ENCODE results near the gene LRRC72.
"Not testable (repeated sequence)": the region's sequence is repeated elsewhere in the genome, so short reads cannot be mapped to it uniquely, and the experiment has no call there.

Gene LRRC72

DNA sequence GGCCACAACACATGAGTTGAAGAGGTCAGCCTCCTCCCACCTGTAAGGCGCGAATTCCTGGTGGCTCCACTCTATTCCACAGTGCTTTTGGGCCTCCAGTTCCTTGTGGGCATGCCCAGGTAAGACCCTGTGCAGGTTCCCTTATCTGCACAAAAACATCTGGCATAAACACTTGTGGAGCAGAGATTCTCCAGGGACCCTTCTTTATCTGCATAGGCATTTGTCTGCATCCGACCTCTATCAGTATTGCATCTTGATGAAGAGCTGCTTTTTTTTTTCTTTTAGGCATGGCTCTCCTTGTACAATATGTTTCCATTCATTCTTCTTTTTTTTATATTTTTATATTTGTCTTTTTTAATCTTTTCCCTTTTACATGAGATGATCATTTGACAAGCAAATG lies 60.5 kb downstream of the LRRC72 start:
- Histone ChIP-seq H3K4me1 (peaks cover 0 to 10% (median 6%) of the 10 kb centered on the region in 10 experiments; a peak in 11 of 20 replicates), H3K27ac (no peak overlapping the region), H3K4me2 (peak overlapping the region in 8 of 11 experiments; percentile 6 to 63 (median 52); a peak in 7 of 22 replicates), H3K9ac (no peak overlapping the region), H3K36me3 (no peaks in the 10 kb centered on the region), H3K9me3 (replicated peaks in 1 of 11) (peaks cover 0 to 12% (median 0%) of the 10 kb centered on the region in 11 experiments; a peak in 3 of 22 replicates), H4K20me1 (no peaks in the 10 kb centered on the region), H3K4me3 (no peak overlapping the region), H3K27me3 (peaks cover 0 to 3% (median 0%) of the 10 kb centered on the region in 11 experiments; a peak in 2 of 22 replicates)
- TF ChIP-seq Cebpa-rat (IDR thresholded peaks at IDR 0.05): no peak

DNA sequence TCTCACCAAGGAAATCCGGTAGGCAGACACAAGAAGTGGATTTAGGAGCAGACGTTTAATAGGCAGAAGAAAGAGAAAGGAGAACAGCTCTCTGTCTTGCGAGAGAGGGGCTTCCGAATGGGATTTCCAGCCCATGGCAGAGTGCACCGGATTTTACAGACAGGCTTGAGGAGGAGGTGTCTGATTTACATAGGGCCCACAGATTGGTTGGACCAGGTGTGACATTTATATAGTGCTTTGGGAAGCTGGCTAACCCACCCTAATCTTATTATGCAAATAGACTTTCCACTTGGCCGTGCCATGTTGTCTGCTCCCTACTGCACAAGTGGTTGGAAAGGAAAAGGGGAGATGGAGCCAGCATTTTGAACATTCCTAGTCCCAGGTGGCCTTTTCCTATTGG lies 61.2 kb downstream of the LRRC72 start:
- H3K4me1 ChIP-seq: peaks cover 0 to 10% (median 6%) of the 10 kb centered on the region in 10 experiments; a peak in 11 of 20 replicates
- no peak overlapping the region for H3K27ac ChIP-seq
- H3K36me3 ChIP-seq: no peaks in the 10 kb centered on the region
- H3K27me3 ChIP-seq: peaks cover 0 to 3% (median 0%) of the 10 kb centered on the region in 11 experiments; a peak in 2 of 22 replicates
- peaks cover 0 to 12% (median 0%) of the 10 kb centered on the region in 11 experiments; a peak in 3 of 22 replicates for H3K9me3 ChIP-seq (replicated peaks in 1 of 11)
- H3K4me3 ChIP-seq: no peak overlapping the region
- no peak overlapping the region for H3K4me2 ChIP-seq
- no peaks in the 10 kb centered on the region for H4K20me1 ChIP-seq
- no peak for TF ChIP-seq Cebpa-rat (IDR thresholded peaks at IDR 0.05)
- no peak overlapping the region for H3K9ac ChIP-seq

DNA sequence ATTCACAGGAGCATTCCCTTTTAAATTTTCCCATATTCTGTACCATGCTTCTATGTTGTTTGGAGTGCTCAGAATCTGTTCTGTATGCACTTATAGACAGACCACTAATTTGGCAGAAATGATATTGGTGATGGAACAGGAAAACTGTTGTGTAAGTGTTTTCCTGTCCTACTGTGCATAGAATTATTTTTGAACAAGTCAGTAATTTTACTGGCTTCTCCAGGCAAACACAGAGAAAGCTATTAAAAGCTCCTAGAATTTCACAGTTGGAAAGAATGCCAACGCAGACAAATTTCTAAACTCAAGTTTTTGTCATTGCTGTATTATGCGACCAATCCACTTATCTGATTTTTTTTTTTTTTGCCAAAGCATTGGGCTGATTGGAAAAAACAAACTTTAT lies 63.3 kb downstream of the LRRC72 start:
- no peak for TF ChIP-seq Cebpa-rat (IDR thresholded peaks at IDR 0.05)
- no peak overlapping the region for H3K9ac ChIP-seq
- peaks cover 0 to 12% (median 0%) of the 10 kb centered on the region in 11 experiments; a peak in 3 of 22 replicates for H3K9me3 ChIP-seq (replicated peaks in 1 of 11)
- no peak overlapping the region for H3K27ac ChIP-seq
- peaks cover 0 to 3% (median 0%) of the 10 kb centered on the region in 11 experiments; a peak in 2 of 22 replicates for H3K27me3 ChIP-seq
- no peaks in the 10 kb centered on the region for H3K36me3 ChIP-seq
- H3K4me2 ChIP-seq: peak overlapping the region in 6 of 11 experiments; percentile 5 to 36 (median 20); a peak in 7 of 22 replicates
- H3K4me1 ChIP-seq: peaks cover 0 to 10% (median 6%) of the 10 kb centered on the region in 10 experiments; a peak in 11 of 20 replicates
- no peaks in the 10 kb centered on the region for H4K20me1 ChIP-seq
- no peak overlapping the region for H3K4me3 ChIP-seq

DNA sequence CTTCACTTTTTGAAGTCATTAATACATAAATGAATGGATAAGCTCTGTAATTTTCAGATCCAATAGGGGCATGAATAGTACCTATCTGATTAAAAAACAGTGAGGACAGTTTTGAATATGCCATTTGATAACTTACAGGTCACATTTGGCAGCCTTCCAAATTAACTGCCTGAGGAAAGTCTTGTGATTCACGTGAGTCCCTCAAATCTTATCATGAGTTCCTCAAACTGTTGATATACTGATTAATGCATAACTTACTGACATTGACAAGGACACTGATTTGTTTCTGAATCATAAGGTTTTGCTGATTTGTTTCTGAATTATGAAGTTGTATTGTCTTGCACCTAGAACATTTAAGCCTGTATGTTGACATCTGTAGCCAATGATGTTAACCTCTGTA lies 63.8 kb downstream of the LRRC72 start:
- H4K20me1 ChIP-seq: no peaks in the 10 kb centered on the region
- H3K4me2 ChIP-seq: peak overlapping the region in 1 of 11 experiments; percentile 36; a peak in 2 of 22 replicates
- peaks cover 0 to 3% (median 0%) of the 10 kb centered on the region in 11 experiments; a peak in 2 of 22 replicates for H3K27me3 ChIP-seq
- TF ChIP-seq Cebpa-rat (IDR thresholded peaks at IDR 0.05): no peak
- H3K9ac ChIP-seq: no peak overlapping the region
- H3K9me3 ChIP-seq (replicated peaks in 1 of 11): peaks cover 0 to 11% (median 0%) of the 10 kb centered on the region in 11 experiments; a peak in 3 of 22 replicates
- no peak overlapping the region for H3K27ac ChIP-seq
- peaks cover 0 to 10% (median 6%) of the 10 kb centered on the region in 10 experiments; a peak in 11 of 20 replicates for H3K4me1 ChIP-seq
- no peak overlapping the region for H3K4me3 ChIP-seq
- no peaks in the 10 kb centered on the region for H3K36me3 ChIP-seq

DNA sequence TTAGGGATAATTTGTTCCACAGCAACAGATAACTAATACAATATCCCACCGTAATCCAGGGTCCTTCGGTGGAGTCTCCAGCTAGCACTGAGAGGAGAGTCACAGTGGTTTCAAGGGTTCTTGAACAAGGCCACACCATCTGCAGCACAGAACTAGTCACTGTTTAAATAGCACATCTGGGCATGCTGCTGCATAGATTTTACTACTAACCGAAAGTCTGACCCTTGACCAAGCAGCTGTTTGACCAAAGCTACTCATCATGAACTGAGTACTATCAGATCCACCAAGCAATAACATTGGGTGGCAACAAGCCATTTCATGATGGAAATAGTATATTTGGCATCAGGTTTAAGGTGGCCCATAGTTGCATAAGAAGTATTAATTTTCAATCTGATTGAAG lies 65.8 kb downstream of the LRRC72 start:
- no peaks in the 10 kb centered on the region for H3K9me3 ChIP-seq (replicated peaks in 1 of 11)
- H3K4me1 ChIP-seq: peaks cover 0 to 10% (median 5%) of the 10 kb centered on the region in 10 experiments; a peak in 9 of 20 replicates
- no peaks in the 10 kb centered on the region for H3K27me3 ChIP-seq
- H3K36me3 ChIP-seq: peaks cover 0 to 4% (median 0%) of the 10 kb centered on the region in 11 experiments; a peak in 2 of 22 replicates
- H4K20me1 ChIP-seq: no peaks in the 10 kb centered on the region
- H3K27ac ChIP-seq: no peak overlapping the region
- H3K9ac ChIP-seq: no peak overlapping the region
- H3K4me3 ChIP-seq: no peak overlapping the region
- H3K4me2 ChIP-seq: no peak overlapping the region
- no peak for TF ChIP-seq Cebpa-rat (IDR thresholded peaks at IDR 0.05)

DNA sequence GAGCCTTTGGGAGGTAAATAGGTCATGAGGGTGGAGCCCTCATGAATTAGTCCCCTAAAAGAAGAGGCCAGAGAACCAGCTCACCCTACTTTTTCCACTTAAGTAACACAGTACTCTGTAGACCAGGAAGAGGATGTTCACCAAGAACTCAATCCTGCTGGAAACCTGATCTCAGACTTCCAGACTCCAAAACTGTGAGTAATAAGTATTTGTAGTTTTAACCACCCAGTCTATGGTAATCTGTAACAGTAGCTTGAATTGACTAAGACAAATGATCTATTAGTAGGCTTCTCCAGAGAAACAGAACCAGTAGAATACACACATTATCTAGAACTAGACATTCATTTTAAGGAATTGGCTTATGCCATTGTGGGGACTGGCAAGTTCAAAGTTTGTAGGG lies 67.4 kb downstream of the LRRC72 start:
- peaks cover 0 to 10% (median 5%) of the 10 kb centered on the region in 10 experiments; a peak in 9 of 20 replicates for H3K4me1 ChIP-seq
- H3K9me3 ChIP-seq (replicated peaks in 1 of 11): no peaks in the 10 kb centered on the region
- H3K27me3 ChIP-seq: no peaks in the 10 kb centered on the region
- H3K27ac ChIP-seq: no peak overlapping the region
- no peak overlapping the region for H3K9ac ChIP-seq
- H3K4me2 ChIP-seq: no peak overlapping the region
- H3K36me3 ChIP-seq: peaks cover 0 to 9% (median 7%) of the 10 kb centered on the region in 11 experiments; a peak in 13 of 22 replicates
- H3K4me3 ChIP-seq: no peak overlapping the region
- no peak for TF ChIP-seq Cebpa-rat (IDR thresholded peaks at IDR 0.05)
- no peaks in the 10 kb centered on the region for H4K20me1 ChIP-seq

DNA sequence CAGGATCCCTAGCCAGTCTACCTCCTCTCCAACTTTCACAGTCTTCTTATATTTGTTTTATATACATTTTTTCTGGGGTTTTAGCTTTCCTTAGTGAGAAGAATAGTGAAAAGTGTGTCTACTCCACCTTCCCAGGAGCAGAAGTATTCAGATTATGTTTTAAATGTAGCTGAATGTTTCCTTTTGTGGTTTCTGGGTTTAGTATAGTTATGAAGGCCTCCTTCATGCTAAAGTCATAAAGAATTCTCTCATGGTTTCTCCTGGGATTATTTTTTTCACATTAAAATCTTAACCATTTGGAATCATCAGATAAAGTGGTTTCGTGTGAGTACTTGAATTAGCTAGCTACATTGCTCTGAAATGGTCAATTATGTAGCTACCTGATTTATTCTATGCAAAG lies 68.1 kb downstream of the LRRC72 start:
- Histone ChIP-seq H3K4me3 (no peak overlapping the region), H3K27me3 (no peaks in the 10 kb centered on the region), H4K20me1 (no peaks in the 10 kb centered on the region), H3K9me3 (replicated peaks in 1 of 11) (no peaks in the 10 kb centered on the region), H3K4me2 (no peak overlapping the region), H3K36me3 (peaks cover 0 to 12% (median 9%) of the 10 kb centered on the region in 11 experiments; a peak in 16 of 22 replicates), H3K9ac (no peak overlapping the region), H3K27ac (no peak overlapping the region), H3K4me1 (peaks cover 0 to 10% (median 4%) of the 10 kb centered on the region in 10 experiments; a peak in 9 of 20 replicates)
- no peak for TF ChIP-seq Cebpa-rat (IDR thresholded peaks at IDR 0.05)

DNA sequence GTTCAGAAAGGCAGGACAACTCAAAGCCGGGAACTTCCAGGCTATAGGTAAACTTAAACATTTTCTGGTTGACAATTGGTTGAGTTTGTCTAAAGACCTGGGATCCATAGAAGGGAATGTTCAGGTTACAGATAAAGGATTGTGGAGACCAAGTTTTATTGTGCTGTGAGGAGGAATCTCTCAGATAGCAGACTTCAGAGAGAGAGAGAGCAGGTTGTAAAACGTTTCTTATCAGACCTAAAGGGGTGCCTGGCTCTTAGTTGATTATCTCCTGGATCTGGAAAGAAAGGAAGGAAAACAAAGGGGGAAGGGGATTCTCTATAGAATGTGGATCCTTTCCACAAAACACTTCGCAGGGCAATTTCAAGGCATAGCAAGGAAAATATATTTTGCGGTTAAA lies 69.0 kb downstream of the LRRC72 start:
- H4K20me1 ChIP-seq; H3K9ac ChIP-seq; H3K4me3 ChIP-seq; H3K9me3 ChIP-seq (replicated peaks in 1 of 11); H3K27ac ChIP-seq; H3K27me3 ChIP-seq; H3K4me1 ChIP-seq; H3K4me2 ChIP-seq: not testable (repeated sequence)
- peaks cover 7 to 21% (median 17%) of the 10 kb centered on the region in 11 experiments; a peak in 20 of 22 replicates for H3K36me3 ChIP-seq

DNA sequence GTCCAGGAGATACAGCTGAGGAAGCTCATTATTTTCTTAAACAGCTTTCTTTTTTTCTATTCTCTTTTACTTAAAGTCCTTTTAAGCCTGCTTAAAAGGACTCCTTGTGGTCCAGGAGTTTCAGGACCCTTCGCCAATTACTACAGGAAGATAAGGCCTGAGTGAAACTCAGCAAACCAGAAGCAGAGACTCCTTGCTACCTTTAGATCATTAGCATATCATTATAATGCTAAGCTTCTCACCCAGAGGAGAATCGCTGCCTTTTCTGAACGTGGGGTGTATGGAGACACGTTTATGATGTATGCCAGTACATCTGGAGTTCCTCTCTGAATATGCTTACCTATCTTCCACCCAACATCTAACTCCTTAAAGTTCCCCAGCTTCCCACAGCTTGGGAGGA lies 71.4 kb downstream of the LRRC72 start:
- Histone ChIP-seq H3K9ac (no peak overlapping the region), H3K4me3 (no peak overlapping the region), H3K9me3 (replicated peaks in 1 of 11) (no peaks in the 10 kb centered on the region), H3K4me1 (no peaks in the 10 kb centered on the region), H3K27ac (no peak overlapping the region), H3K4me2 (no peak overlapping the region), H3K36me3 (peaks cover 29 to 45% (median 40%) of the 10 kb centered on the region in 11 experiments), H4K20me1 (no peaks in the 10 kb centered on the region), H3K27me3 (no peaks in the 10 kb centered on the region)
- TF ChIP-seq Cebpa-rat (IDR thresholded peaks at IDR 0.05): no peak

DNA sequence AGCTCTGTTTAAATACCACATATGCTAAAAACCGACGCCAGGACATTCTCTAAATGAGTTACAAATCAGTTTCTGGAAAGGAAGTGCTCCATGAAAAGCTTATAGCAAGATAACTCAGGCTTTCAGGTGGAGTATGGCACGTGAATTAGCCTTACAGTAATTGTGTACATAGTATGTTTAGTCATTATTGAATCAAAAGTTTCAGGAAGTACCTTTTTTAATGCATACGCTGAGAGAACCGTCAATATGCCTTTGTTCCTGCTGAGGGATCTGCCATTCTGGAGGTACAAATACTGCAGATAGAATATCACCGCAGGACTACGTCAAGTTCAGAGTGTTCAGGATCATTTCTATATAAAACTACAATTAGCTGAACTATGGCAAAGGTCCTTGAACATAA lies 73.2 kb downstream of the LRRC72 start:
- TF ChIP-seq Cebpa-rat (IDR thresholded peaks at IDR 0.05): no peak
- peaks cover 46 to 64% (median 59%) of the 10 kb centered on the region in 11 experiments for H3K36me3 ChIP-seq

More for the DNA sequence above, 73.2 kb downstream of the LRRC72 start:
- Histone ChIP-seq H3K4me2 (no peak overlapping the region), H3K9ac (no peak overlapping the region), H3K4me3 (no peak overlapping the region), H3K27ac (no peak overlapping the region), H3K9me3 (replicated peaks in 1 of 11) (no peaks in the 10 kb centered on the region), H4K20me1 (no peaks in the 10 kb centered on the region), H3K4me1 (no peaks in the 10 kb centered on the region), H3K27me3 (no peaks in the 10 kb centered on the region)
